Measurements from ENCODE around the gene CAMSAP1.
"Not testable (repeated sequence)": the region's sequence is repeated elsewhere in the genome, so short reads cannot be mapped to it uniquely, and the experiment has no call there.

The CAMSAP1 gene

GRCh38 chr9:135907431-135908092 lies at the start of gene CAMSAP1:
Gene CAMSAP1, minus strand, starts transcription at chr9:135907546. Its CDS starts 387 bp downstream, at chr9:135907159.
- Mint-ChIP-seq H3K36me3 (ENCODE audit: low read depth) (peaks cover 28% of the 10 kb centered on the region), H3K4me1 (ENCODE audit: low read depth) (peaks cover 39% of the 10 kb centered on the region), H3K9me3 (peaks cover 7% of the 10 kb centered on the region), H3K4me3 (peak within 1 kb of the TSS; percentile 81), H3K27me3 (ENCODE audit: low read depth) (no peaks in the 10 kb centered on the region), H3K27ac (peak within 1 kb of the TSS; percentile 76)

- H3K27me3 Mint-ChIP-seq (ENCODE audit: low read depth), result no peaks in the 10 kb centered on the region
- no peak overlapping the region for H3K27ac Mint-ChIP-seq
- peaks cover 14% of the 10 kb centered on the region for H3K4me1 Mint-ChIP-seq (ENCODE audit: low read depth)
- peaks cover 14% of the 10 kb centered on the region for H3K36me3 Mint-ChIP-seq (ENCODE audit: low read depth)
- no peak overlapping the region for H3K4me3 Mint-ChIP-seq
- H3K9me3 Mint-ChIP-seq, result no peaks in the 10 kb centered on the region
Measured at GRCh38 chr9:135956802-135957174, 49.4 kb upstream of the CAMSAP1 start.

GRCh38 chr9:135955934-135956801 lies 48.8 kb upstream of the CAMSAP1 start:
- H3K36me3 Mint-ChIP-seq (ENCODE audit: low read depth), result peaks cover 14% of the 10 kb centered on the region
- H3K27ac Mint-ChIP-seq, result no peak overlapping the region
- H3K9me3 Mint-ChIP-seq, result no peaks in the 10 kb centered on the region
- H3K27me3 Mint-ChIP-seq (ENCODE audit: low read depth), result no peaks in the 10 kb centered on the region
- peaks cover 12% of the 10 kb centered on the region for H3K4me1 Mint-ChIP-seq (ENCODE audit: low read depth)
- no peak overlapping the region for H3K4me3 Mint-ChIP-seq

GRCh38 chr9:135952664-135953206 lies 45.4 kb upstream of the CAMSAP1 start:
- Mint-ChIP-seq H3K27me3 (ENCODE audit: low read depth) (no peaks in the 10 kb centered on the region), H3K9me3 (no peaks in the 10 kb centered on the region), H3K4me1 (ENCODE audit: low read depth) (peaks cover 2% of the 10 kb centered on the region), H3K27ac (no peak overlapping the region), H3K4me3 (no peak overlapping the region), H3K36me3 (ENCODE audit: low read depth) (peaks cover 25% of the 10 kb centered on the region)

GRCh38 chr9:135951889-135952663 lies 44.7 kb upstream of the CAMSAP1 start:
- H3K27me3 Mint-ChIP-seq (ENCODE audit: low read depth), result no peaks in the 10 kb centered on the region
- no peak overlapping the region for H3K27ac Mint-ChIP-seq
- peaks cover 2% of the 10 kb centered on the region for H3K4me1 Mint-ChIP-seq (ENCODE audit: low read depth)
- H3K9me3 Mint-ChIP-seq, result no peaks in the 10 kb centered on the region
- peaks cover 25% of the 10 kb centered on the region for H3K36me3 Mint-ChIP-seq (ENCODE audit: low read depth)
- H3K4me3 Mint-ChIP-seq, result no peak overlapping the region

- not testable (repeated sequence) for H3K9me3 Mint-ChIP-seq; H3K27me3 Mint-ChIP-seq (ENCODE audit: low read depth); H3K27ac Mint-ChIP-seq; H3K4me1 Mint-ChIP-seq (ENCODE audit: low read depth); H3K4me3 Mint-ChIP-seq
- H3K36me3 Mint-ChIP-seq (ENCODE audit: low read depth), result peaks cover 25% of the 10 kb centered on the region
Measured at GRCh38 chr9:135951310-135951709, 44.0 kb upstream of the CAMSAP1 start.

GRCh38 chr9:135950841-135951240 lies 43.5 kb upstream of the CAMSAP1 start:
- not testable (repeated sequence) for H3K9me3 Mint-ChIP-seq; H3K27me3 Mint-ChIP-seq (ENCODE audit: low read depth); H3K27ac Mint-ChIP-seq; H3K4me1 Mint-ChIP-seq (ENCODE audit: low read depth); H3K4me3 Mint-ChIP-seq
- H3K36me3 Mint-ChIP-seq (ENCODE audit: low read depth), result peaks cover 28% of the 10 kb centered on the region

GRCh38 chr9:135950135-135950682 lies 42.9 kb upstream of the CAMSAP1 start:
- Mint-ChIP-seq H3K4me1 (ENCODE audit: low read depth) (no peaks in the 10 kb centered on the region), H3K27ac (no peak overlapping the region), H3K4me3 (no peak overlapping the region), H3K36me3 (ENCODE audit: low read depth) (peaks cover 34% of the 10 kb centered on the region), H3K9me3 (no peaks in the 10 kb centered on the region), H3K27me3 (ENCODE audit: low read depth) (no peaks in the 10 kb centered on the region)

GRCh38 chr9:135949501-135950134 lies 42.3 kb upstream of the CAMSAP1 start:
- Mint-ChIP-seq H3K9me3 (no peaks in the 10 kb centered on the region), H3K4me1 (ENCODE audit: low read depth) (no peaks in the 10 kb centered on the region), H3K27me3 (ENCODE audit: low read depth) (no peaks in the 10 kb centered on the region), H3K27ac (no peak overlapping the region), H3K4me3 (no peak overlapping the region), H3K36me3 (ENCODE audit: low read depth) (peaks cover 35% of the 10 kb centered on the region)

- H3K9me3 Mint-ChIP-seq, result no peaks in the 10 kb centered on the region
- no peak overlapping the region for H3K4me3 Mint-ChIP-seq
- H3K27me3 Mint-ChIP-seq (ENCODE audit: low read depth), result no peaks in the 10 kb centered on the region
- H3K27ac Mint-ChIP-seq, result no peak overlapping the region
- peaks cover 39% of the 10 kb centered on the region for H3K36me3 Mint-ChIP-seq (ENCODE audit: low read depth)
- H3K4me1 Mint-ChIP-seq (ENCODE audit: low read depth), result no peaks in the 10 kb centered on the region
Measured at GRCh38 chr9:135948968-135949367, 41.6 kb upstream of the CAMSAP1 start.

GRCh38 chr9:135948446-135948845 lies 41.1 kb upstream of the CAMSAP1 start:
- peaks cover 42% of the 10 kb centered on the region for H3K36me3 Mint-ChIP-seq (ENCODE audit: low read depth)
- H3K27ac Mint-ChIP-seq, result no peak overlapping the region
- no peaks in the 10 kb centered on the region for H3K27me3 Mint-ChIP-seq (ENCODE audit: low read depth)
- H3K9me3 Mint-ChIP-seq, result no peaks in the 10 kb centered on the region
- H3K4me1 Mint-ChIP-seq (ENCODE audit: low read depth), result no peaks in the 10 kb centered on the region
- H3K4me3 Mint-ChIP-seq, result no peak overlapping the region

GRCh38 chr9:135947582-135947981 lies 40.2 kb upstream of the CAMSAP1 start:
- no peak overlapping the region for H3K4me3 Mint-ChIP-seq
- H3K36me3 Mint-ChIP-seq (ENCODE audit: low read depth), result peaks cover 46% of the 10 kb centered on the region
- H3K9me3 Mint-ChIP-seq, result no peaks in the 10 kb centered on the region
- no peaks in the 10 kb centered on the region for H3K27me3 Mint-ChIP-seq (ENCODE audit: low read depth)
- H3K27ac Mint-ChIP-seq, result no peak overlapping the region
- no peaks in the 10 kb centered on the region for H3K4me1 Mint-ChIP-seq (ENCODE audit: low read depth)

- H3K4me1 Mint-ChIP-seq (ENCODE audit: low read depth); H3K27ac Mint-ChIP-seq; H3K9me3 Mint-ChIP-seq; H3K27me3 Mint-ChIP-seq (ENCODE audit: low read depth); H3K4me3 Mint-ChIP-seq: not testable (repeated sequence)
- H3K36me3 Mint-ChIP-seq (ENCODE audit: low read depth), result peaks cover 44% of the 10 kb centered on the region
Measured at GRCh38 chr9:135947105-135947504, 39.8 kb upstream of the CAMSAP1 start.

Data from T-helper 1 cell treated with Interleukin-12 subunit alpha and Interleukin-12 subunit beta and Interleukin-4 antibody, amounts not matched to agents 30 μg/mL and 1 μg/mL, for 36 hours (primary cell).